Prostate gland (tissue), 2 donors: ENCODE data around the gene RGS7.

Source experiments
- CTCF ChIP-seq, 4 experiments: fragments of 200-600 bp in 2 of 4; fragments of 450-650 bp in 2 of 4; sonication (generic) in 2 of 4; IDR thresholded peaks; 1 replicate in 3 of 4; 2 replicates in 1 of 4; pipeline ENCODE4 v1.5.1; 2016 to 2019; ENCODE audit warnings: antibody characterized with exemption in 4 of 4, mild to moderate bottlenecking in 2 of 4, moderate library complexity in 2 of 4
- POLR2A ChIP-seq: fragments of 450-650 bp; IDR thresholded peaks from one replicate; pipeline ENCODE4 v1.6.1; 2016; ENCODE audit warnings: antibody characterized with exemption, mild to moderate bottlenecking
- POLR2AphosphoS5 ChIP-seq: sonication (generic); formaldehyde crosslinking; IDR thresholded peaks from one replicate; pipeline ENCODE4 v1.6.1; 2017; ENCODE audit warnings: antibody characterized with exemption

DNA sequence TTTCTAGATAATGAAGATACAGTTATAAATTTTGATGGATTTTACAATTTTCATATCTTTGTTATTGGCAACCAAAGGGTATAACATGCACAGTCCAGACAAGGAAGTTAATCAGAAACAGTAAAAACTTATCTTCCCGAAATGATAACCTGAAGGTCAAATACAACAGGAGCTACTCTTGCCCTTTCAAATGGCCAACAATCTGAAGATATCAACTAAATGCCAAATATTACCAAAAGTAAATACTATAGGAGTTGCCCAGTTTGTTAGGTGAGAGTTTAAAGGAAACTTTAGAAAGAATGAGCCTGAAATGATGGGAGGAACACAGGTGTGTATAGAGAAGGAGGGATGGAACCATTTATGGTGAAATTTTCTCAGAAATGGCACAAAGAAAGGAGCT lies 153.2 kb downstream of the RGS7 start:
- TF ChIP-seq POLR2A (no peak), CTCF (IDR thresholded peaks at IDR 0.05) (no peak), POLR2AphosphoS5 (no peak)
